Measurements from ENCODE around the gene ZBED1.

ZBED1 gene

GRCh38 chrX:2499507-2499906 is 1.3 kb downstream of the ZBED1 start:
- peak in 1 of 2 donors; percentile 38 for DNase-seq
- Histone ChIP-seq H3K27ac (peak overlapping the region; percentile 95 to 96), H3K9me3 (no peaks in the 10 kb centered on the region), H3K27me3 (no peaks in the 10 kb centered on the region), H3K36me3 (peaks cover 0 to 5% (median 0%) of the 10 kb centered on the region in 3 donors), H3K4me1 (peaks cover 0 to 33% (median 24%) of the 10 kb centered on the region in 4 donors), H3K4me3 (peak overlapping the region; percentile 91 to 97)
- intact Hi-C loops (cut with DNase I; ENCODE audit: low total_unique reads) = loop anchor here (10.0 kb wide), 1 partner anchor 165 kb away; no protein-coding TSS in a partner anchor
- no peak for TF ChIP-seq CTCF (IDR thresholded peaks at IDR 0.05)

- no peak for TF ChIP-seq CTCF (IDR thresholded peaks at IDR 0.05)
- H3K4me3 ChIP-seq = peak overlapping the region; percentile 91 to 97
- H3K9me3 ChIP-seq = no peaks in the 10 kb centered on the region
- H3K27ac ChIP-seq = peak overlapping the region; percentile 95 to 96
- peaks cover 0 to 5% (median 0%) of the 10 kb centered on the region in 3 donors for H3K36me3 ChIP-seq
- no peaks in the 10 kb centered on the region for H3K27me3 ChIP-seq
- DNase-seq = peak; percentile 42 to 69
- peaks cover 0 to 33% (median 24%) of the 10 kb centered on the region in 4 donors for H3K4me1 ChIP-seq
- intact Hi-C loops (cut with DNase I; ENCODE audit: low total_unique reads) = loop anchor here (10.0 kb wide), 1 partner anchor 164 kb away; no protein-coding TSS in a partner anchor
Observed at GRCh38 chrX:2498781-2499302, 1.9 kb downstream of the ZBED1 start.

- intact Hi-C loops (cut with DNase I; ENCODE audit: low total_unique reads) = loop anchor here (10.0 kb wide), 1 partner anchor 163 kb away; no protein-coding TSS in a partner anchor
- Histone ChIP-seq H3K9me3 (no peaks in the 10 kb centered on the region), H3K27ac (peak overlapping the region; percentile 95 to 96), H3K4me3 (peak overlapping the region; percentile 91 to 97), H3K27me3 (no peaks in the 10 kb centered on the region), H3K4me1 (peaks cover 0 to 33% (median 24%) of the 10 kb centered on the region in 4 donors), H3K36me3 (peaks cover 0 to 5% (median 0%) of the 10 kb centered on the region in 3 donors)
- peak in 1 of 2 donors; percentile 38 for DNase-seq
- no peak for TF ChIP-seq CTCF (IDR thresholded peaks at IDR 0.05)
Observed at GRCh38 chrX:2497961-2498780, 2.6 kb downstream of the ZBED1 start.

- TF ChIP-seq CTCF (IDR thresholded peaks at IDR 0.05) = no peak
- Histone ChIP-seq H3K9me3 (no peaks in the 10 kb centered on the region), H3K36me3 (peaks cover 0 to 8% (median 1%) of the 10 kb centered on the region in 3 donors), H3K4me1 (peaks cover 0 to 33% (median 24%) of the 10 kb centered on the region in 4 donors), H3K27me3 (no peaks in the 10 kb centered on the region), H3K27ac (no peak overlapping the region), H3K4me3 (no peak overlapping the region)
- intact Hi-C loops (cut with DNase I; ENCODE audit: low total_unique reads) = loop anchor here (10.0 kb wide), 1 partner anchor 161 kb away; no protein-coding TSS in a partner anchor
- peak in 1 of 2 donors; percentile 40 for DNase-seq
Observed at GRCh38 chrX:2495595-2495994, 5.2 kb downstream of the ZBED1 start.

GRCh38 chrX:2492531-2493218 is 8.1 kb downstream of the ZBED1 start:
- intact Hi-C loops (cut with DNase I; ENCODE audit: low total_unique reads) = loop anchor here (10.0 kb wide), 1 partner anchor 158 kb away; no protein-coding TSS in a partner anchor
- no peak overlapping the region for H3K27ac ChIP-seq
- TF ChIP-seq CTCF (IDR thresholded peaks at IDR 0.05) = no peak

More at GRCh38 chrX:2492531-2493218, 8.1 kb downstream of the ZBED1 start:
- DNase-seq = no peak
- Histone ChIP-seq H3K9me3 (no peaks in the 10 kb centered on the region), H3K36me3 (peaks cover 26 to 37% (median 31%) of the 10 kb centered on the region in 3 donors), H3K4me1 (peaks cover 0 to 11% (median 6%) of the 10 kb centered on the region in 4 donors), H3K27me3 (no peaks in the 10 kb centered on the region), H3K4me3 (no peak overlapping the region)

Measured in tibial artery (tissue), 4 donors.